Measurements from ENCODE around the gene AP1S3. TPM values are rescaled to one million over a fixed set of nuclear protein-coding genes. Genes with fewer than 3 reads are reported as not detected.

Gene AP1S3
- total and polyA plus RNA-seq, 4 donors = 4.6 to 14.2 (median 6.5) TPM

GRCh38 chr2:223740679-223741078 is 96.7 kb downstream of the AP1S3 start:
- H3K9ac ChIP-seq (ENCODE audit: insufficient read depth in 1 of 2, low read length in 2 of 2) = no peak overlapping the region
- no peak overlapping the region for H3K27ac ChIP-seq (ENCODE audit: low read depth in 1 of 2, low read length in 1 of 2)
- no peak for DNase-seq
- no peaks in the 10 kb centered on the region for H3K4me1 ChIP-seq (ENCODE audit: control insufficient read depth in 5 of 5, insufficient read depth in 5 of 5, low read length in 5 of 5)
- H3K36me3 ChIP-seq (ENCODE audit: control insufficient read depth in 4 of 4, insufficient read depth in 4 of 4, low read length in 4 of 4) = no peaks in the 10 kb centered on the region
- no peak for TF ChIP-seq CTCF (IDR thresholded peaks at IDR 0.05; ENCODE audit: control extremely low read depth, extremely low read depth)
- ATAC-seq (ENCODE audit: insufficient read depth, low FRiP score) = no peak
- no peak overlapping the region for H3K4me3 ChIP-seq
- no peaks in the 10 kb centered on the region for H3K9me3 ChIP-seq (ENCODE audit: control insufficient read depth in 4 of 4, insufficient read depth in 3 of 4, low read length in 3 of 4)
- WGBS, 2 donors = 67 to 80% methylated on average over 5 of the region's 5 CpGs
- H3K27me3 ChIP-seq (ENCODE audit: control insufficient read depth in 3 of 3, insufficient read depth in 3 of 3, low read length in 2 of 3) = no peaks in the 10 kb centered on the region

GRCh38 chr2:223737207-223737606 is 100.2 kb downstream of the AP1S3 start:
- peaks cover 0 to 2% (median 0%) of the 10 kb centered on the region in 5 donors for H3K4me1 ChIP-seq (ENCODE audit: control insufficient read depth in 5 of 5, insufficient read depth in 5 of 5, low read length in 5 of 5)
- no peak for DNase-seq
- no peaks in the 10 kb centered on the region for H3K9me3 ChIP-seq (ENCODE audit: control insufficient read depth in 4 of 4, insufficient read depth in 3 of 4, low read length in 3 of 4)
- H3K36me3 ChIP-seq (ENCODE audit: control insufficient read depth in 4 of 4, insufficient read depth in 4 of 4, low read length in 4 of 4) = no peaks in the 10 kb centered on the region
- H3K27ac ChIP-seq (ENCODE audit: low read depth in 1 of 2, low read length in 1 of 2) = no peak overlapping the region
- no peak for ATAC-seq (ENCODE audit: insufficient read depth, low FRiP score)
- H3K27me3 ChIP-seq (ENCODE audit: control insufficient read depth in 3 of 3, insufficient read depth in 3 of 3, low read length in 2 of 3) = no peaks in the 10 kb centered on the region
- H3K9ac ChIP-seq (ENCODE audit: insufficient read depth in 1 of 2, low read length in 2 of 2) = no peak overlapping the region
- no peak overlapping the region for H3K4me3 ChIP-seq
- 87 to 88% methylated on average over 6 of the region's 6 CpGs for WGBS, 2 donors
- TF ChIP-seq CTCF (IDR thresholded peaks at IDR 0.05; ENCODE audit: control extremely low read depth, extremely low read depth) = no peak

- no peak for DNase-seq
- WGBS, 2 donors = 78 to 83% methylated on average over 4 of the region's 4 CpGs
- no peaks in the 10 kb centered on the region for H3K27me3 ChIP-seq (ENCODE audit: control insufficient read depth in 3 of 3, insufficient read depth in 3 of 3, low read length in 2 of 3)
- no peak for ATAC-seq (ENCODE audit: insufficient read depth, low FRiP score)
- no peaks in the 10 kb centered on the region for H3K36me3 ChIP-seq (ENCODE audit: control insufficient read depth in 4 of 4, insufficient read depth in 4 of 4, low read length in 4 of 4)
- no peaks in the 10 kb centered on the region for H3K9me3 ChIP-seq (ENCODE audit: control insufficient read depth in 4 of 4, insufficient read depth in 3 of 4, low read length in 3 of 4)
- peaks cover 0 to 2% (median 0%) of the 10 kb centered on the region in 5 donors for H3K4me1 ChIP-seq (ENCODE audit: control insufficient read depth in 5 of 5, insufficient read depth in 5 of 5, low read length in 5 of 5)
- no peak overlapping the region for H3K4me3 ChIP-seq
- no peak overlapping the region for H3K27ac ChIP-seq (ENCODE audit: low read depth in 1 of 2, low read length in 1 of 2)
- TF ChIP-seq CTCF (IDR thresholded peaks at IDR 0.05; ENCODE audit: control extremely low read depth, extremely low read depth) = no peak
- no peak overlapping the region for H3K9ac ChIP-seq (ENCODE audit: insufficient read depth in 1 of 2, low read length in 2 of 2)
Observed at GRCh38 chr2:223736488-223736887, 100.9 kb downstream of the AP1S3 start.

- H3K9ac ChIP-seq (ENCODE audit: insufficient read depth in 1 of 2, low read length in 2 of 2) = no peak overlapping the region
- peaks cover 0 to 2% (median 0%) of the 10 kb centered on the region in 5 donors for H3K4me1 ChIP-seq (ENCODE audit: control insufficient read depth in 5 of 5, insufficient read depth in 5 of 5, low read length in 5 of 5)
Observed at GRCh38 chr2:223735659-223736244, 101.6 kb downstream of the AP1S3 start.

More at GRCh38 chr2:223735659-223736244, 101.6 kb downstream of the AP1S3 start:
- WGBS, 2 donors = 83 to 91% methylated on average over 4 of the region's 4 CpGs
- Histone ChIP-seq H3K27me3 (ENCODE audit: control insufficient read depth in 3 of 3, insufficient read depth in 3 of 3, low read length in 2 of 3) (no peaks in the 10 kb centered on the region), H3K4me3 (no peak overlapping the region), H3K9me3 (ENCODE audit: control insufficient read depth in 4 of 4, insufficient read depth in 3 of 4, low read length in 3 of 4) (no peaks in the 10 kb centered on the region), H3K36me3 (ENCODE audit: control insufficient read depth in 4 of 4, insufficient read depth in 4 of 4, low read length in 4 of 4) (no peaks in the 10 kb centered on the region), H3K27ac (ENCODE audit: low read depth in 1 of 2, low read length in 1 of 2) (no peak overlapping the region)
- no peak for TF ChIP-seq CTCF (IDR thresholded peaks at IDR 0.05; ENCODE audit: control extremely low read depth, extremely low read depth)
- DNase-seq = peak in 1 of 3 donors; percentile 24
- no peak for ATAC-seq (ENCODE audit: insufficient read depth, low FRiP score)

Data from lung (tissue), 12 donors.